HG02852 (cell line): ENCODE measurements around the gene RNF7.
"Not testable (repeated sequence)": the region's sequence is repeated elsewhere in the genome, so short reads cannot be mapped to it uniquely, and the experiment has no call there.

Source experiments
- ATAC-seq: cut with Tn5 transposase; IDR thresholded peaks from one replicate; pipeline ENCODE4 v1.9.1; 2021; ENCODE audit warnings: mild to moderate bottlenecking, moderate library complexity; ENCODE audit not compliant: unreplicated experiment

RNF7 gene

DNA sequence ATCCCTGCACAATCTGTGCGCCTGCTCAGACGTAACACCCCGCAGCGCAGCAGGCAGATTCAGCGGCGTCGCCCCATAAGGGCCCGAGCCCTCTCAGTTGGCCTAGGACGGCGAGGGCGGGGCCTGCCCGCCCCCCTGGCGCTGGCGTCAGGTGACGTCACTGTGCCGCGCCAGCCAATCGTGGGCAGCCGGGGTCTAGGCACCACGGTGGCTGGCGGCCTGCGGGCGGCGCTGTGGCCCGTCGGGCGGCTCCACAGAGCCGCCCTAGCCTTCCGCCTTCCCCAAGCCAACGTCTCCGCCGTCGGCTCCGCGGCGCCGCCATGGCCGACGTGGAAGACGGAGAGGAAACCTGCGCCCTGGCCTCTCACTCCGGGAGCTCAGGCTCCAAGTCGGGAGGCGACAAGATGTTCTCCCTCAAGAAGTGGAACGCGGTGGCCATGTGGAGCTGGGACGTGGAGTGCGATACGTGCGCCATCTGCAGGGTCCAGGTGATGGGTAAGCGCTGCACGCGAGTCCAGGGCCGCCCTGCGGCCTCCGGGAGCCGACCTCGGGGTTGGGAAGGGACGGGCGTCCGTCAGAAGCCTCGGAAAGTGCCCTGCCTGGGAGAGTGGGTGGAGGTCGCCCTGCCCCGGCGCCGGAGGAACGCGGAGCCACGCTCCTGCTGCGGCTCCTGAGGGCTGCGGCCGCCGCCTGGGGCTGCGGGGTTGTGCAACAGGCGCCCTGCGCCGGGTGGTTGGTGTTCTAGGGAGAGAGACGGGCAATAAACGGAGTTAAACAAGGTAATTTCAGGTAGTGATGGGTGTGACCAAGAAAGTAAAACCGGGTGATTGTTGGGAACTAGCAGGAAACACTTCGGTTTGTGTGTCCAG is at the start of gene RNF7:
RNF7 (plus strand) TSS at position 277 of the 869 bp plus-strand sequence; CDS start at position 321, 44 bp downstream.
- peak; percentile 91 for ATAC-seq

DNA sequence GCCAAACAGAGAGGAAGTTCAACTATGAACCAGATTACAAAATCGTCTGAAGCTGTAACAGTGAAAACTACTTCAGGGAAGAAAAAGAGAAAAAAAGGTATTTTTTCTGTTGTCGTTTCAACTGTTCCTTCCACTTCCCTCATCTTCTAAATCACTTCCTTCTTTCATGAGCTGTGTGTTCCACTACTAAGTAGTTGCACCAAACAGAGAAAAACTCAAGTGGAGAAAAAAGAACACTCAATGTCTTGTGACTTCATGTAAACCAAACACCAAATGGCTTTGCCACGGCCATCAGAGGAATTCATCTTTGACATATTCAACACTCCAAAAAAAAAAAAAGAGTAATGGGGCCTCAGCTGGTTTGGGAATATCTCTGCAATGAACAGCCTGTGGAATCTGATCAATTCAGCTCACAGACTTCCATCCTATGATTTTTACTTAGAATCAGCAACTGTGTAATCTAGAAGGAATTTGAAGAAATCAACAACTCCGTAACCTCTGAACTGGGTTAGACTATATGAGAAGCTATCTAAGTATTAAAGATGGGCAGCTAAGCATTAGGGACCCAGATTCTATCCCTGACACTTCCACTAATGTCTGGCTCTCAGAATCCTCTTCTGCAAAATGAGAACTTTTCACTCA is 47.5 kb upstream of the RNF7 start:
- ATAC-seq, result no peak

DNA sequence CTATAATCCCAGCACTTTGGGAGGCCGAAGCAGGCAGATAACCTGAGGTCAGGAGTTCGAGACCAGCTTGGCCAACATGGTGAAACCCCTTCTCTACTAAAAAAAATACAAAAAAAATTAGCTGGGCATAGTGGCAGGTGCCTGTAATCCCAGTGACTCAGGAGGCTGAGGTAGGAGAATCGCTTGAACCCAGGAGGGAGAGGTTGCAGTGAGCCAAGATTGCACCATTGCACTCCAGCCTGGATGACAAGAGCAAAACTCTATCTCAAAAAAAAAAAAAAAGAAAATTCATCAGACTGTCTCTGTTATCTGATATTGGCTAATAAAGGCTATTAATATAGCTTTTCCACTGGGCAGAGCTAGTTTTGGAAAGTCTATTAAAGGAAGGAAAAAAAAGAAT is 46.6 kb upstream of the RNF7 start:
- ATAC-seq, result not testable (repeated sequence)

DNA sequence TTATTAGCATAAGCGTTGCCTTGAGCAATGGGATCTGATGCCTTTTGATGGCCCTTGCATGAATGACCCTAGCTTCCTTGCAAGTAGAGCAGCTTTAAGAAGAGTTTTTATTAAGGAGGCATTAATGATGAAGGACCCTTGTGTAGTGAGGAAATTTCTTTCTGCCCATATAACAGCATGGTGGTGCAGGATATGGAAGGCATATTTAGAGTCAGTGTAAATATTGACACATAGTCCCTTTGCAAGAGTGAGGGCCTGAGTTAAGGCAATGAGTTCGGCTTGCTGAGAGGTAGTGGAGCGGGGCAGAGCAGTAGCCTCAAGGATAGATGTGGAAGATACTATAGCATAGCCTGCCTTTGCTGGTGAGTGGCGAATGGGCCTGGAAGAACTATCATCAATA is 45.1 kb upstream of the RNF7 start:
- not testable (repeated sequence) for ATAC-seq

DNA sequence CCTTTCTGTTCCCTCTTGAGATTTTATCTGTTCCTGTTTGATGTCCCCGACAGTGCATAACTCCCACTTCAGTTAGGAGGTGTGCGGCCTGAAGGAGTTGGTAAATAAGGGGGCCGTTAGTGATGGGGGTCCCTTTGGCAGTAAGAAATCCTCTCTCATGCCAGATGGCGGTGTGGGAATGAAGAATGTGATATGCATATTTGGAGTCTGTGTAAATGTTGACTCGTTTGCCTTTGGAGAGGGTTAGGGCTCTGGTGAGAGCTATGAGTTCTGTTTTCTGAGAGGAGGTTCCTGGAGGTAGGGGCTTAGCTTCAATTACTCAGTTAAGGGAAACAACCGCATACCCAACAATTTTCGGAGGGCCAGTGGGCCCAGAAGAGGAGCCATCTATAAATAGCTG is 38.8 kb upstream of the RNF7 start:
- ATAC-seq, result no peak

DNA sequence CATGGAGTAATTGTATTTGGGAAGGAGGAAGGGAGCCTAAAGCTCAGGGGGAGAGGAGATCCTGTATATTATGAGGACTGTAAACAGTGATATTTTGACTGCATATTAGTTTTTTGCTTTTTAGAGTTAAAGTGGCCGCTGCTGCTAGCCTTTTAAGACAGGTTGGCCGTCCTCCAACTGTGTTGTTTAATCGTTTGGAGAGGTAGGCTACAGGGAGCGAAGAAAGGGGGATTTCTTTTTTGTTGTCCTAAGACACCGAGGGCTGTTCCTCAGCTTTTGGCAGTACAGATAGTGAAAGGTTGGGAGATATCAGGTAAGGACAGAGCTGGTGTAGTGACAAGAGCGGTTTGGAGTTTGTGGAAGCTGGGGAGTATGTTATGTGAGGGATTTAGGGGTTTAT is 38.2 kb upstream of the RNF7 start:
- ATAC-seq, result no peak

DNA sequence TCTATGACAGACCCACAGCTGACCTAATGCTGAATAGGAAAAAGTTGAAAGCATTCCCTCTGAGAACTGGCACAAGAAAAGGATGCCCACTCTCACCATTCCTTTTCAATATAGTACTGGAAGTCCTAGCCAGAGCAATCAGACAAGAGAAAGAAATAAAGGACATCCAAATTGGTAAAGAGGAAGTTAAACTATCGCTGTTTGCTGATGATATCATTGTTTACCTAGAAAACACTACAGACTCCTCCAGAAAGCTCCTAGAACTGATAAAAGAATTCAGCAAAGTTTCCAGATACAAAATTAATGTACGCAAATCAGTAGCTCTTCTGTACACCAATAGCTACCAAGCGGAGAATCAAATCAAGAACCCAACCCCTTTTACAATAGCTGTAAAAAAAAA is 34.7 kb upstream of the RNF7 start:
- ATAC-seq, result not testable (repeated sequence)

DNA sequence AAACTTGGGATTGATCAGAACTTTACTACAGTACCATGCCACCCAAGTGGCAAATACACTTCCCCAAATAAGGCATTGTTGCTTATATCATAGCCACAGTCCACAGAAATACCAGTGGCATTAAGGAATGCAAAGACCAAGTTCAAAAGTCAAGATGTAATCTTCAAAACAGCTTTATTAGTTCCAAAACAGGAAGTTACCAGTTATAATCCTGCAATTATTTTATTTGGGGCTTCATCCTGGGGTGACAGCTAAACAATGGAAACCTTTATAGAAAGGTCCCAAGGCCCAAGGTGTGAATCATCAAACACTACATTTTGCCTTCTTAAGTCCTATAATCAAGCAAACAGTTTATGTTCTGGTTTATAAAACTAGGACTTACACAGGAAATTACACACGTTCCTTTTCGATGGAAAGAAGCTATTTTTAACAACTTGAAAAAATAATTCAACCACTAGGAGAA is 30.3 kb upstream of the RNF7 start:
- ATAC-seq, result no peak

DNA sequence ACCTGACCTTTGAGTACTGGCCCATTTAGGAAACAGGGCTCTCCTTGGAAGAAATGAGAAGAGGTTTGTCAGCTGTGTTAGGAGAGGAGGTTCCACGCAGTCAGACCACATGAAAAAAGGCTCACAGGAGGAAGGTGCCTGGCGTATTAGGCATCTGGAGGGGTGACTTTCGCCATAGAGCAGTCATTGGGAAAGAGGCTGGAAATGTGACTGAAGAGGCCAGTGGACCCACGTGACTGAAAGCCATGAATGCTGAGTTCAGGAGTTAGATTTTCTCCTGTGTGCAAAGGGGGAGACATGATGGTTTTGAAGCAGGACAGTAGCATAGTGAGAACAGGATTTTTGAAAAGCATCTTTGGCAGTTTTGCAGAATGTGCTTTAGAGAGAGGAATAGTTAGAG is 29.7 kb upstream of the RNF7 start:
- no peak for ATAC-seq

DNA sequence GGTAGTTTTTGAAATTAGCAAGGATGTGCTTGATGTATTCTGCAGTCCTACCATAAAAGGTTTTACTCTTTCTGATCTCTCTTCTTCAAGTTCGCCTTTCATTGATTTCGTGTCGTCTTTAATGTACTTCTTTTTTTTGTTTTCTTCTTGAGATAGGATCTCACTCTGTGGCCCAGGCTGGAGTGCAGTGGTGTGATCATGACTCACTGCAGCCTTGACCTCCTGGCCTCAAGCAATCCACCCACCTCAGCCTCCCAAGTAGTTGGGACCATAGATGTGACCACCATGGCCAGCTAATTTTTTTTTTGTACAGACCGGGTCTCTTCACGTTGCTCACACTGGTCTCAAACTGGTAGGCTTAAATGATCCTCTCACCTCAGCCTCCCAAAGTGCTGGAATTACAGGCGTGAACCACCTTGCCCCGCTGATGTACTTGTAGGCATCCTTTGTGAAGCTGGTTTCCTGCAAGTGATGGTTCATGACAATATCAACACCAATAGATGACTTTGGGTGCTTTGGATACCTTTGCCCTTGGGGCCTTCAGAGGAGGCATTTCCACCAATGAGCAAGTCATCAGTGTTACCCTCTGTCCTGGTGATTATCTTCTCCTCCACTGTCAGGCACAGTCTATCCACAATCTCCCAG is 28.9 kb upstream of the RNF7 start:
- ATAC-seq, result no peak

DNA sequence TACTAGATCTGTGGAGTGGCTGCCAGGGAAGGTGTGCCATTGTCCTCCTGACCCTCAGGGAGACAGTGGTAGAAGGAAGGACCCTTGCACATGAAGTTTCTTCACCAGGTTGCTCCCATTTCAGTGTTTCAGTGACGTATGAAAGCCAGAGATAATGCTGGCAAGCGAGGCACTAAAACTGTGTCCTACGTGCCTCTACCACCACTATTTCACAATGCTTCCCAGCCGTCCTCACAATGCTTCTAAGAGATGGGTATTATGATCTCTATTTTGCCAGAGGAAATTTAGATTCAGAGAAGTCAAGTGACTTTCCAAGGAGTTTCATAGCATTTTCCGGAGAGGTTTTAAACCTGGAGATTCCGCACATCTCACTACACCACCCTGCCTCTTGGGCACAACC is 28.0 kb upstream of the RNF7 start:
- no peak for ATAC-seq

DNA sequence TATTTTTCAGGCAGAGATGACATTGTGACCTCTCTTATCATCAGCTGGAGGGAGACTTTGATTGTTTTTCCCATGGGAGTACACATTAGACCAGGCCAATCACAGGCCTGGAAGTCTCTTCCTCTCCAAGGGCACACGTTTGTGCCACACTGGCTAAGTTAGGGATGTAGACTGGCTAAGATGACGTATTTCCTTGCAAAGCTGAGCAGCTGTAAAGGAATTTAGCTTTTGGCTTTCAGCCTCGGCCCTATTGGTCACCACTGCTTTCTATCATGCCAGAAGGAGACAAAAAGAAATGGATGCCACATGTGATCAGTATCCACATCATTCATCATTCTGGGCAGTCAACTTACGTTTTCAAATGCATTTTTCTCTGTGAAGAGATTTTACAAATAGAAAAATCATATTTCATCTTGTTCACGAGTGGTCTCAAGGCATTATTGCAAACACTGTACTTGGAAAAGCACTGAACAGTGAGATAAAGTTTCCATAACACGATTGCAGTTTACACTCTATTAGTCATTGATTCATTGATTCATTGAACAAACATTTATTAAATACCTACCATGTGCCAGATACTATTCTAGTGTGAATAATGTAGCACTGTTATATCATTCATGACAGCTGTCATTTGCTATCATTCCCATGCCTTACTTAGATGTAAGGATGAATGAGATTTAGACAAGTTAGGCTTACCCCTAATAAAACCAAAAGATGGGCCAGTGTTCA is 27.0 kb upstream of the RNF7 start:
- no peak for ATAC-seq

DNA sequence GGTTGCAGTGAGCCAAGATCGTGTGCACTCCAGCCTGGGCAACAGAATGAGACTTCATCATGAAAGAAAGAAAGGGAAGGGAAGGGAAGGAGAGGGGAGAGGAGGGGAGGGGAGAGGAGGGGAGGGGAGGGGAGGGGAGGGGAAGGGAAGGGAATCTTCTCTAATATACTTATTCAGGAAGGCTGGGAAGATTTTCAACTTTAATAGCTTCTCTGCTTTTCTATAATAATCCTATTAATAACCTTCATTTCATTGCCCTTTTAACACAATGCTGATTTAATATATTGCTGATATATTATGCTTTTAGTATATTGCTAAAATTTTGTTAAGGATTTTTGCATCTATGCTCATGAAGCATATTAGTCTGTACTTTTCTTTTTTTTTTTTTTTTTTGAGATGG is 23.4 kb upstream of the RNF7 start:
- ATAC-seq, result no peak

DNA sequence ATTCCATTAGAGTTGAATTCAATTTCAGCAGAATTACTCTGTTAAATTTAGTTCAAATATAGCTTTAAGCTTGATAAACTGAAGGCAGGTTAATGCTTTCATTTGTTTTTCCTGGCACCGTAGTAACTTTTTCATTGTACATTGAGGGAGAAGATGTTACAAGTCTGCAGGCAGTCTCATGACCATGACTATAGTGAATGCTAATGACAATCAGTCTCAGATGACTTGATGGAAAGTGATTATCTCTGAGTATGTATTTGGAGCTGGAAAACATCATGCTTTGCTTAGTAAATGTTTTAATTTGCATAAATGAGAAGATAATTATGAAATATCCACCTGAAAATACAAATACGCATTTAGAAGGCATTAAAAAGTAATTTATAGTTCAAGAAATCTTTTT is 16.0 kb upstream of the RNF7 start:
- no peak for ATAC-seq

DNA sequence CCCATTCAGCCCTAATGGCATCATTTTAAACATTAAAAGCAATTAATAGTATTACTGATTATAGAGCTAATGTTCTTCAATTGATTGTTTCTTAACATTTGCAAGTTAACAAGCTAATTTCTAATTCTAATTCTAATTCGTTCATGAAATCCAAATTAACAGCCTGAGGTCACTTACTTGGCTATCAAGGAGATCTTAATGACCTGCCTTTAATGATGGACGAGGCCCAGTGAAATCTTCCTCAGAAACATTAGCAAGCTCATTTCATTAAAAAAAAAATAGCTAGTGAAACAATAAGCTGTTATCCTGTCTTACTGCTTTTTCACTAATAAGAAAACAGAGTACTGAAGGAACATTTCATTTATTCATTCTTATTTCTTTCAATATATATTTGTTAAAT is 15.4 kb upstream of the RNF7 start:
- ATAC-seq, result no peak

DNA sequence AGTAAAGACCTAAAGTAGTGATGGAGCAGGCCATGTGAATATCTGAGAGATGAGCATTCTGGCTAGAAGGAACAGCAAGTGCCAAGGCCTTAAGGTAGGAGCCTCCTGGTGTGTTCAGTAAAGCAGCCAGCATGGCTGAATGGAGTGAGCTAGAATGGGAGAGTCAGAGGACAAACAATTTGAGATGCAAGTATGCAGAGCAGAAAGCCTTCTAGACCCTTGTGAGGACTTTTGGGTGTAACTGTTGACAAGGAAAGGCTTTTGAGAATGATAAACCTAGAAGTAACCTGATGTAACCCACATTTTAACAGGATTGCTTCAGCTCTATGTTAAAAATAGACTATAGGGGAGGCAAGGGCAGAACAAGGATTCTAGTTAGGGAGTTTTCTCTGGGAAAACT is 14.8 kb upstream of the RNF7 start:
- ATAC-seq, result no peak

DNA sequence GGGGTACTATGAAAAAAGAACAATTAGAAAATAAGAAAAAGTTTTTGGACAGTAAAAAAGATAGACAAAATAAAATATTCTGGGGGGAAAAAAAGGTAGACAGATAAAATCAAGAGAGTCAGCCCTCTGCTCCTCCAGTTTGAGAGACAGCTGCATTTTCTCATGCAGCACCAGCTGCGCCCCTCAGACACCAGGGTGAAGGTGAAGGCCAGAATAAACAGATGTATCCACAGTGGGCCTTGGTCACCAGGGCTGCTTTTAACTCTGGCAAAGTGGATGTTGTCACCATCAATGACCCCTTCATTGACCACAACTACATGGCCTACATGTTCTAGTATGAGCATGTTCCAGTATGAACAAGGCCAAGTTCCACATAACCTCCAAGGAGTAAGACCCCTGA is 13.9 kb upstream of the RNF7 start:
- ATAC-seq, result no peak

DNA sequence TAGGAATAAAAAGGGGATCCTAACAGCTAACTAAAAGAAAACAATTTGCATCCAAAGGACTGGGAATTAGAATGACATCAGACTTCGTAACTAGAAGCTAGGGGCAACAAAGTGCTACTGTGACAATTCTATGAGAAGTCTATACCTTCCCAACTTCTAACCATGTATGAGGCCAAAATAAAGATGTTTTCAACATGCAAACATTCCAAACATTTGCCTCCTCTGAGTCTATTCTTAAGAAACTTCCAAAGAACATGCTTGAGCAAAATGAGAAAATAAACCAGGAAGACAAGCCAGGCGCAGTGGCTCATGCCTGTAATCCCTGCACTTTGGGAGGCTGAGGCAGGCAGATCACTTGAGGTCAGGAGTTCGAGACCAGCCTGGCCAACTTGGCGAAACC is 13.1 kb upstream of the RNF7 start:
- no peak for ATAC-seq

DNA sequence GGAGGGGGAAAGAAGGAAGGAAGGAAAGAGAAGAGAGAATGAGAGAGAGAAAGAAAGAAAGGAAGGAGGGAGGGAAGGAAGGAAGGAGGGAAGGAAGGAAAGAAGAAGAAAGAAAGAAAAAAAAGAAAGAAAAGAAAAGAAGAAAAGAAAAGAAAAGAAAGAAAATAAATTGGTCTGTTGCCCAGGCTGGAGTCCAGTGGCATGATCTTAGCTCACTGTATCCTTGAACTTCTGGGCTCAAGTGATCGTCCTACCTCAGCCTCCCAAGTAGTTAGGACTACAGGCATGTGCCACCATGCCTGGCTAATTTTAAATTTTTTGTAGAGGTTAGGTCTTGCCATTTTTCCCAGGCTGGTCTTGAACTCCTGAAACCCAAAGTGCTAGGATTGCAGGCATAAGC is 11.6 kb upstream of the RNF7 start:
- no peak for ATAC-seq

DNA sequence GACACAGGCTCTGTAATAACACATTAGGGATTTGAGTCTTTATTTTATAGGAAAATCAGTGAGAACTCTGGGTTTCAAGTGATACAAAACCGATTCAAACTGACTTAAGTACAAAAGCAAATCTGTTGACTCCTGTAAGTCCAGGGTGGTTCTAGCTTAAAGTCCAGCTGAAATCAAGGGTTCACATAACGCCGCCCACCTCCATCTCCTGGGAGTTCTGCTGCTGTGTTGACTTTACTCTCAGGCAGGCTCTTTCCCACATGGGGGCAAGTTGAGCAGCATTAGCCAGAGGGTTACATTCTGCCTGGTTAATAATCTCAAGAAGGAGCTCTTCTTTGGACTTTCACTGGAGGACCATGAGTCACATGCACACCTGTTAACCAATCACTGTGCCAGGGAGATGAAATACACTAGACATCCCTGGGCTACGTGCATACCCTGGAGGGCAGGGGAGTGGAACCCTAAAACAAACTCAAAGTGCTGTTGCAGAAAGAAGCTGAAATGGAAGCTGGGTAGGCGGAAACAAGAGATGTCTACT is 9.7 kb upstream of the RNF7 start:
- ATAC-seq, result no peak

DNA sequence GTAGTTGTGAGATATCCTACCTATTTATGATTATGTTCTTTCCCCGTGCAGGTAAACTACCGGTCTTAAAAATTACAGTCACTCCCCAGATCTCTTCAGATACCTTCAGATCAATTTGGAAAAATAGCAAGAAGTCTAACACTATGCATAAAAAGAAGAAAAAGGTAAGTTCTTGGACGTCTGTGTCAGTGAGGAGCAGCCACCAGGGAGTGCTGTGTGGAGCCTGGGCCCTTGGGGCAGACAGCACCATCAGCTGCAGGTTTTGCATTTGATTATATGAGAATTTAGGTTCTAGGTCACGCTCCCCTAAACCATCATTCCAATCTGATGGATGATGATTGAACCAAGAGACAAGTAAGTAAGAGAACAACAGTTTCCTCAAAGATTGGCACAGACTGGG is 8.9 kb upstream of the RNF7 start:
- no peak for ATAC-seq
